GM21381 (cell line): Measurements from ENCODE around the gene HOXD10.

Experiments
- ATAC-seq: cut with Tn5 transposase; IDR thresholded peaks from one replicate; pipeline ENCODE4 v1.9.1; 2021; ENCODE audit warnings: mild to moderate bottlenecking, moderate library complexity; ENCODE audit not compliant: unreplicated experiment

HOXD10 gene

GRCh38 chr2:176082525-176082823 lies 34.1 kb upstream of the HOXD10 start:
- ATAC-seq, result no peak

GRCh38 chr2:176082824-176083751 lies 33.5 kb upstream of the HOXD10 start:
- no peak for ATAC-seq

- ATAC-seq, result no peak
These were observed 32.7 kb upstream of the HOXD10 start, which contains the start of gene EVX2 for GRCh38 chr2:176083796-176084261. EVX2 (minus strand) TSS chr2:176083962; CDS start chr2:176083776, 186 bp downstream.

GRCh38 chr2:176084611-176085119 lies 31.9 kb upstream of the HOXD10 start:
- ATAC-seq, result no peak

GRCh38 chr2:176085120-176085788 lies 31.3 kb upstream of the HOXD10 start:
- ATAC-seq, result no peak

GRCh38 chr2:176085861-176086771 lies 30.5 kb upstream of the HOXD10 start:
- no peak for ATAC-seq

GRCh38 chr2:176087330-176088047 lies 29.1 kb upstream of the HOXD10 start:
- ATAC-seq, result no peak

GRCh38 chr2:176088048-176088936 lies 28.3 kb upstream of the HOXD10 start:
- no peak for ATAC-seq

GRCh38 chr2:176088937-176089842 lies 27.4 kb upstream of the HOXD10 start:
- ATAC-seq, result no peak

- no peak for ATAC-seq
These were observed 26.7 kb upstream of the HOXD10 start for GRCh38 chr2:176089843-176090395.

GRCh38 chr2:176090862-176091261 lies 25.7 kb upstream of the HOXD10 start:
- no peak for ATAC-seq

GRCh38 chr2:176091329-176092258 lies 25.0 kb upstream of the HOXD10 start:
- ATAC-seq, result no peak

- no peak for ATAC-seq
These were observed 24.1 kb upstream of the HOXD10 start, which contains the start of gene HOXD13 for GRCh38 chr2:176092270-176093144. HOXD13 (plus strand) TSS chr2:176092721; CDS start chr2:176092891, 170 bp downstream.

GRCh38 chr2:176093145-176093897 lies 23.3 kb upstream of the HOXD10 start:
- no peak for ATAC-seq

- no peak for ATAC-seq
These were observed 22.7 kb upstream of the HOXD10 start for GRCh38 chr2:176093898-176094249.
